Esophagus muscularis mucosa (tissue), 3 donors: Measurements from ENCODE around the gene GRIA2.

Experiments
- EP300 ChIP-seq: sonication (generic); formaldehyde crosslinking; IDR thresholded peaks from one replicate; pipeline ENCODE4 v1.6.1; 2017; ENCODE audit warnings: antibody characterized with exemption
- TF ChIP-seq, protein P1 (sequence below), 3 experiments: fragments of 200-600 bp in 2 of 3; fragments of 450-650 bp in 1 of 3; sonication (generic) in 2 of 3; IDR thresholded peaks; one replicate each; pipeline ENCODE4 v1.5.1; 2017 to 2019; ENCODE audit warnings: antibody characterized with exemption in 3 of 3, mild to moderate bottlenecking in 2 of 3, moderate library complexity in 1 of 3

DNA sequence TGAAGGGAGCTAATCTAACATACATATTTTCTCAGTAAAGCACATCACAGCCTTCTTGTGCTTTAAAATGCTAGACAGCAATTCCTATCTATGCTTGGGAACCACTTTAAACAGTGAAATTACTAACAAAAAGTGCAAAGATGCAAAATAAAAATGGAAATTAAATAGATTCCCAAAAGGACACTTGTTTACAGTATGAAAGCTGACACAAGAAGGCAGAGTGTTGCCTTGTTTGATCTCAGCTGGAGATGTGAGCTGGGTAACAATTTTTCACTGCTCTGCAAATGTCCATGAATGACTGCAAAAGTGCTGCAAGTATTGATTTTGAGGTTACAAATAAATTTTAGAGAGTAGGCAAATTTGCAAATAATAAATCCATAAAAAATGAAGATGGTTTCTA, 22.3 kb downstream of the GRIA2 start:
- TF ChIP-seq EP300: no peak
- TF ChIP-seq, protein P1, sequence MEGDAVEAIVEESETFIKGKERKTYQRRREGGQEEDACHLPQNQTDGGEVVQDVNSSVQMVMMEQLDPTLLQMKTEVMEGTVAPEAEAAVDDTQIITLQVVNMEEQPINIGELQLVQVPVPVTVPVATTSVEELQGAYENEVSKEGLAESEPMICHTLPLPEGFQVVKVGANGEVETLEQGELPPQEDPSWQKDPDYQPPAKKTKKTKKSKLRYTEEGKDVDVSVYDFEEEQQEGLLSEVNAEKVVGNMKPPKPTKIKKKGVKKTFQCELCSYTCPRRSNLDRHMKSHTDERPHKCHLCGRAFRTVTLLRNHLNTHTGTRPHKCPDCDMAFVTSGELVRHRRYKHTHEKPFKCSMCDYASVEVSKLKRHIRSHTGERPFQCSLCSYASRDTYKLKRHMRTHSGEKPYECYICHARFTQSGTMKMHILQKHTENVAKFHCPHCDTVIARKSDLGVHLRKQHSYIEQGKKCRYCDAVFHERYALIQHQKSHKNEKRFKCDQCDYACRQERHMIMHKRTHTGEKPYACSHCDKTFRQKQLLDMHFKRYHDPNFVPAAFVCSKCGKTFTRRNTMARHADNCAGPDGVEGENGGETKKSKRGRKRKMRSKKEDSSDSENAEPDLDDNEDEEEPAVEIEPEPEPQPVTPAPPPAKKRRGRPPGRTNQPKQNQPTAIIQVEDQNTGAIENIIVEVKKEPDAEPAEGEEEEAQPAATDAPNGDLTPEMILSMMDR (IDR thresholded peaks at IDR 0.05): no peak
